ACC112 (cell line): ENCODE results near the gene MAML3.
A peak's percentile ranks its signal among the peaks of the same experiment; 100 is the strongest.

Experiments used
- H2AFZ ChIP-seq: fragments of 200-600 bp; sonication (generic); one replicate; pipeline ENCODE4 v1.6.0; 2017; ENCODE audit warnings: antibody characterized with exemption, low read length; ENCODE audit not compliant: unreplicated experiment
- H3K27ac ChIP-seq: fragments of 200-600 bp; sonication (generic); 2 replicates; pipeline ENCODE4 v1.5.1; 2014; ENCODE audit warnings: low read depth, mild to moderate bottlenecking, antibody characterized with exemption, low read length, moderate library complexity
- H3K27me3 ChIP-seq: fragments of 200-600 bp; sonication (generic); 2 replicates; pipeline ENCODE4 v1.6.1; 2014; ENCODE audit warnings: mild to moderate bottlenecking, antibody characterized with exemption, low read length, moderate library complexity, mixed read lengths; ENCODE audit not compliant: insufficient read depth
- H3K36me3 ChIP-seq: fragments of 200-600 bp; sonication (generic); 2 replicates; pipeline ENCODE4 v1.6.1; 2016; ENCODE audit warnings: mild to moderate bottlenecking, antibody characterized with exemption, low read length, moderate library complexity, mixed read lengths; ENCODE audit not compliant: insufficient read depth
- H3K4me1 ChIP-seq: fragments of 200-600 bp; sonication (generic); one replicate; pipeline ENCODE4 v1.6.1; 2016; ENCODE audit warnings: low read length, mixed read lengths; ENCODE audit not compliant: insufficient read depth, unreplicated experiment, control insufficient read depth
- H3K4me3 ChIP-seq: fragments of 200-600 bp; sonication (generic); 2 replicates; pipeline ENCODE4 v1.5.1; 2014; ENCODE audit warnings: mild to moderate bottlenecking, low read depth, low read length
- H3K79me2 ChIP-seq: fragments of 200-600 bp; sonication (generic); one replicate; pipeline ENCODE4 v1.6.0; 2016; ENCODE audit warnings: low read length; ENCODE audit not compliant: control insufficient read depth, unreplicated experiment, insufficient read depth

MAML3 gene

GRCh38 chr4:140153718-140154571 is at the start of gene MAML3:
MAML3 (minus strand) TSS chr4:140154184; CDS start chr4:140153327, 857 bp downstream.
- Histone ChIP-seq H3K27me3 (no peaks in the 10 kb centered on the region), H3K79me2 (no peaks in the 10 kb centered on the region), H3K27ac (peak within 1 kb of the TSS; percentile 45; the same call in 1 of the 2 replicates), H3K4me1 (no peaks in the 10 kb centered on the region), H3K4me3 (peak within 1 kb of the TSS; percentile 95), H2AFZ (peak within 1 kb of the TSS; percentile 91), H3K36me3 (no peaks in the 10 kb centered on the region)

GRCh38 chr4:140198942-140199341 is 45.0 kb upstream of the MAML3 start:
- H3K36me3 ChIP-seq, result no peaks in the 10 kb centered on the region
- no peaks in the 10 kb centered on the region for H3K4me1 ChIP-seq
- no peak overlapping the region for H3K4me3 ChIP-seq
- H3K79me2 ChIP-seq, result no peaks in the 10 kb centered on the region
- H3K27me3 ChIP-seq, result no peaks in the 10 kb centered on the region
- H3K27ac ChIP-seq, result no peak overlapping the region
- no peak overlapping the region for H2AFZ ChIP-seq

DNA sequence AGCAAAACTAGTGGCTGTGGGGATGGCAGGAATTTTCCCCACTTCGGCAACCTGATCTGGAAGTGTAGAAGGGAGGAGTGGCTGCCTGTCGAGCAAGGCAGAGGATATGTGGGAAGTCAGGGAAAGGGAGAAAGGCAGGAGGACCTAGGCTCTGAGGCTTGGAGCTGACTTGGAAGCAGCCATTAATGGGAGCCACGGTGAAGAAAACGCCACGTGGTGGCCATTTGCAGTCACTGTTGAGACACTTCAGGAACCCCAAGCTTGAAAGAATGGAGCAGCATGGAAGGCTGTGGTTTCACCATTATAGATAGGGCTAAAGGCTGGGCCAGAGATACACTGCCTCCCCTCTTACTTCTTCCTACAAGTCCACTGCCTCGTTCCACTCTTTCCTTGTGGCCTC is 41.8 kb upstream of the MAML3 start:
- Histone ChIP-seq H3K4me1 (no peaks in the 10 kb centered on the region), H3K27me3 (no peaks in the 10 kb centered on the region), H3K79me2 (no peaks in the 10 kb centered on the region), H3K27ac (no peak overlapping the region), H2AFZ (no peak overlapping the region), H3K4me3 (no peak overlapping the region), H3K36me3 (no peaks in the 10 kb centered on the region)

GRCh38 chr4:140189805-140190204 is 35.8 kb upstream of the MAML3 start:
- H3K27ac ChIP-seq, result no peak overlapping the region
- H2AFZ ChIP-seq, result no peak overlapping the region
- no peak overlapping the region for H3K4me3 ChIP-seq
- H3K36me3 ChIP-seq, result no peaks in the 10 kb centered on the region
- H3K4me1 ChIP-seq, result peaks cover 26% of the 10 kb centered on the region
- H3K27me3 ChIP-seq, result no peaks in the 10 kb centered on the region
- H3K79me2 ChIP-seq, result no peaks in the 10 kb centered on the region

DNA sequence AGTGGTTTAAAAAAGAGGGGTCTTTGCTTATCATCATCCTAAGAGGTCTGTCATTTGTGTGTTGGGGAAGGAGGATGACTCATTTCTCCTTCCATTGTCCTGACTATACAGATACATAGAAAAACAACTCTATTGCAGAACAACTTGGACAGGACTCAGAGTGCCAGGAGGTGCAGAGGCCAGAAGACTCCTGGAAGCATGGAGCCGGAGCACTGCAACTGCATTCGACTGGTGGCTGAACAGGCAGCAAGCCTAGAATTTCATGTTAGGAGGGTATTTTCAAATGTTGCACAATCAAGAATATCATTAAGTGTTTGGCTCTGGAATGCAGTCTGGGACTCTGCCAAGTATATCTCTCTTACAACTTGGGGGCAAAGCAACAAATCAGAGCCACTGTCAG is 35.0 kb upstream of the MAML3 start:
- Histone ChIP-seq H3K27me3 (no peaks in the 10 kb centered on the region), H3K36me3 (no peaks in the 10 kb centered on the region), H3K27ac (no peak overlapping the region), H3K79me2 (no peaks in the 10 kb centered on the region), H3K4me3 (no peak overlapping the region), H2AFZ (no peak overlapping the region), H3K4me1 (peaks cover 26% of the 10 kb centered on the region)

DNA sequence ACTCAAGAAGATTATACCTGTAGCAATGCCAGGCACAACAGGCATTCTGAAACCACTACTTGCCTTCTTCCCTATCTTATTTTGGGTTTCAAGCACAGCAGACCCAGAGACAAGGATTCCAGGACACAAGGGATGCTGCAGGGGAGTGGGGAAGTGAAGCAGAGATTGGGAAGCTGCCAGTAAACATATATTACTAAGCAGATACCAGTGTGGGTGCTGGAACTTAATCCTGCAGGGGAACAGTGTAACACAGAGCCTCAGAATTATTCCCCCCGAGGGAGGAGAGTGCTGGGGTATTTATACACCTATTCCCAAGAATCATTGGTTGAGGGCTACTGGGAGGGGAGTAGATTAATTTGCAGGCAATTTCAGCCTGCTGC is 33.3 kb upstream of the MAML3 start:
- Histone ChIP-seq H3K79me2 (no peaks in the 10 kb centered on the region), H3K27me3 (no peaks in the 10 kb centered on the region), H3K36me3 (no peaks in the 10 kb centered on the region), H3K4me3 (no peak overlapping the region), H2AFZ (no peak overlapping the region), H3K4me1 (peaks cover 26% of the 10 kb centered on the region), H3K27ac (no peak overlapping the region)

- Histone ChIP-seq H3K27ac (no peak overlapping the region), H2AFZ (no peak overlapping the region), H3K4me3 (no peak overlapping the region), H3K36me3 (no peaks in the 10 kb centered on the region), H3K79me2 (no peaks in the 10 kb centered on the region), H3K4me1 (peaks cover 26% of the 10 kb centered on the region), H3K27me3 (no peaks in the 10 kb centered on the region)
Observed at GRCh38 chr4:140186651-140187315, 32.8 kb upstream of the MAML3 start.

GRCh38 chr4:140186082-140186438 is 32.1 kb upstream of the MAML3 start:
- peaks cover 26% of the 10 kb centered on the region for H3K4me1 ChIP-seq
- H3K36me3 ChIP-seq, result no peaks in the 10 kb centered on the region
- no peaks in the 10 kb centered on the region for H3K79me2 ChIP-seq
- H3K4me3 ChIP-seq, result no peak overlapping the region
- H3K27me3 ChIP-seq, result no peaks in the 10 kb centered on the region
- no peak overlapping the region for H3K27ac ChIP-seq
- H2AFZ ChIP-seq, result no peak overlapping the region

GRCh38 chr4:140185412-140186081 is 31.6 kb upstream of the MAML3 start:
- Histone ChIP-seq H3K27me3 (no peaks in the 10 kb centered on the region), H3K4me3 (no peak overlapping the region), H3K27ac (no peak overlapping the region), H3K36me3 (no peaks in the 10 kb centered on the region), H3K4me1 (peaks cover 26% of the 10 kb centered on the region), H2AFZ (no peak overlapping the region), H3K79me2 (no peaks in the 10 kb centered on the region)

- no peak overlapping the region for H2AFZ ChIP-seq
- no peak overlapping the region for H3K27ac ChIP-seq
- no peak overlapping the region for H3K4me3 ChIP-seq
- peaks cover 15% of the 10 kb centered on the region for H3K4me1 ChIP-seq
- no peaks in the 10 kb centered on the region for H3K27me3 ChIP-seq
- H3K36me3 ChIP-seq, result no peaks in the 10 kb centered on the region
- no peaks in the 10 kb centered on the region for H3K79me2 ChIP-seq
Observed at GRCh38 chr4:140183270-140183669, 29.3 kb upstream of the MAML3 start.
